T-helper 2 cell treated with Interferon-gamma antibody and Interleukin-4, amounts not matched to agents 100 ng/mL and 5 ng/mL, for 36 hours (primary cell): ENCODE results near the gene ALPI. TPM values are rescaled to one million over a fixed set of nuclear protein-coding genes. Genes with fewer than 3 reads are reported as not detected.
"Not testable (repeated sequence)": the region's sequence is repeated elsewhere in the genome, so short reads cannot be mapped to it uniquely, and the experiment has no call there.

Source experiments
- intact Hi-C: fragments of 100-400 bp; cut with micrococcal nuclease; formaldehyde crosslinking; loops from one replicate; pipeline ENCODE4 v1.15.1; 2023
- total RNA-seq: library from RNA; stranded (reverse); gene quantifications from 2 replicates; pipeline ENCODE4 v1.2.3, GENCODE V29; 2022

ALPI gene
- total RNA-seq, 1 donor from 2014 or later = not detected

GRCh38 chr2:232441147-232441651, 14.8 kb upstream of the ALPI start:
- intact Hi-C loops = loop anchor here (2.0 to 5.0 kb wide), 2 partner anchors 81 to 106 kb away; partner anchors contain the start of gene PRSS56

GRCh38 chr2:232441922-232442321, 14.0 kb upstream of the ALPI start:
- intact Hi-C loops = loop anchor here (2.0 to 5.0 kb wide), 2 partner anchors 80 to 107 kb away; partner anchors contain the start of gene PRSS56

- intact Hi-C loops = loop anchor here (5.0 kb wide), 1 partner anchor 80 kb away; the partner anchor contains the start of gene PRSS56
Measured at GRCh38 chr2:232442431-232442830, 13.5 kb upstream of the ALPI start.

GRCh38 chr2:232443047-232443446, 12.9 kb upstream of the ALPI start:
- intact Hi-C loops = loop anchor here (5.0 kb wide), 1 partner anchor 79 kb away; the partner anchor contains the start of gene PRSS56

GRCh38 chr2:232443669-232444408, 12.1 kb upstream of the ALPI start:
- intact Hi-C loops = loop anchor here (5.0 kb wide), 1 partner anchor 78 kb away; the partner anchor contains the start of gene PRSS56

GRCh38 chr2:232444409-232445148, 11.4 kb upstream of the ALPI start:
- intact Hi-C loops = loop anchor here (5.0 kb wide), 1 partner anchor 78 kb away; the partner anchor contains the start of gene PRSS56

GRCh38 chr2:232445149-232445885, 10.6 kb upstream of the ALPI start:
- intact Hi-C loops = not testable (repeated sequence)

GRCh38 chr2:232446266-232446777, 9.6 kb upstream of the ALPI start:
- intact Hi-C loops = not testable (repeated sequence)

GRCh38 chr2:232447091-232447620, 8.8 kb upstream of the ALPI start:
- intact Hi-C loops = no loop called here

GRCh38 chr2:232447638-232448303, 8.2 kb upstream of the ALPI start:
- intact Hi-C loops = no loop called here

- intact Hi-C loops = no loop called here
Measured at GRCh38 chr2:232448304-232448690, 7.7 kb upstream of the ALPI start.

GRCh38 chr2:232449964-232450363, 6.0 kb upstream of the ALPI start:
- intact Hi-C loops = no loop called here

GRCh38 chr2:232451645-232452044, 4.3 kb upstream of the ALPI start:
- intact Hi-C loops = not testable (repeated sequence)

- intact Hi-C loops = no loop called here
Measured at GRCh38 chr2:232454630-232455029, 1.3 kb upstream of the ALPI start.

GRCh38 chr2:232456296-232457120, 555 bp downstream of the ALPI start:
- intact Hi-C loops = no loop called here

GRCh38 chr2:232457121-232458011, 1.4 kb downstream of the ALPI start:
- intact Hi-C loops = no loop called here

- intact Hi-C loops = no loop called here
Measured at GRCh38 chr2:232458051-232458660, 2.2 kb downstream of the ALPI start.
